GM12891 (cell line): Measurements from ENCODE around the gene MAD2L1BP.

Experiments used
- POLR2A ChIP-seq: IDR thresholded peaks from 2 replicates; pipeline ENCODE4 v1.6.1; 2011; ENCODE audit warnings: low read depth, low read length, control low read depth
- POLR2AphosphoS5 ChIP-seq: IDR thresholded peaks from 2 replicates; pipeline ENCODE4 v1.6.1; 2011; ENCODE audit warnings: low read depth, low read length, control low read depth
- POU2F2 ChIP-seq: IDR thresholded peaks from 2 replicates; pipeline ENCODE4 v1.6.1; 2011; ENCODE audit warnings: low read depth, mild to moderate bottlenecking, control low read depth, low read length, moderate library complexity
- SPI1 ChIP-seq: IDR thresholded peaks from 2 replicates; pipeline ENCODE4 v1.6.1; 2011; ENCODE audit warnings: low read depth, low read length, control low read depth
- TAF1 ChIP-seq: IDR thresholded peaks from 2 replicates; pipeline ENCODE4 v1.6.1; 2011; ENCODE audit warnings: low read depth, low read length, control low read depth

DNA sequence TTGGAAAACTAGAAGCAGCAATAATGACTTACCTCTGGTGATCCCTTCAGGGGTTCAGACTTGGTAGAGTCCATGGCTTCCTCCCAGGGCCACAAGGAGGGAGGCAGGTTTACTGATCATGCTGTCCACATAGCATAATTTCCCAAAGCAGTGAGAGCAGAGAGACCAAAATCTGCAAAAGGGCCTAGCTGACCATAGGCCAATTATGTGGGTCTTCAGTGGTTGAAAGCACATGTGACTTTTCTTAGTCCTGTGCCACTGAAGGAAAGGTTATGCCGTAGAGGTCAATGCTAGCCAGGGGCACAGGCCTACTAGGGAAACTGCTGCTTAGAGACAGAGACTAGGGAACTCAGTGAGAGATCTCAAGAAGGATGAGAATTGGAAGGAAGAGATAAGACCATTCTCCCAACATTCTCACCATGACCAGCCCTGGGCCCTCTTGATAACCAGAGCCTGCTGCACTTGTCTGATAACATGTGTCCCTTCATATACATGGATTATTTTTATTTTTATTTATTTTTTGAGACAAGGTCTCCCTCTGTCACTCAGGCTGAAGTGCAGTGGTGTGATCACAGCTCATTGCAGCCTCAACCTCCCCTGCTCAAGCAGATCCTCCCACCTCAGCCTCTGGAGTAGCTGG lies 4.5 kb upstream of the MAD2L1BP start:
- TF ChIP-seq POLR2A (no peak), POLR2AphosphoS5 (no peak), TAF1 (no peak), SPI1 (no peak), POU2F2 (no peak)
